Measurements from ENCODE around the gene SLC16A13.
"Not testable (repeated sequence)": the region's sequence is repeated elsewhere in the genome, so short reads cannot be mapped to it uniquely, and the experiment has no call there.

Gene SLC16A13

DNA sequence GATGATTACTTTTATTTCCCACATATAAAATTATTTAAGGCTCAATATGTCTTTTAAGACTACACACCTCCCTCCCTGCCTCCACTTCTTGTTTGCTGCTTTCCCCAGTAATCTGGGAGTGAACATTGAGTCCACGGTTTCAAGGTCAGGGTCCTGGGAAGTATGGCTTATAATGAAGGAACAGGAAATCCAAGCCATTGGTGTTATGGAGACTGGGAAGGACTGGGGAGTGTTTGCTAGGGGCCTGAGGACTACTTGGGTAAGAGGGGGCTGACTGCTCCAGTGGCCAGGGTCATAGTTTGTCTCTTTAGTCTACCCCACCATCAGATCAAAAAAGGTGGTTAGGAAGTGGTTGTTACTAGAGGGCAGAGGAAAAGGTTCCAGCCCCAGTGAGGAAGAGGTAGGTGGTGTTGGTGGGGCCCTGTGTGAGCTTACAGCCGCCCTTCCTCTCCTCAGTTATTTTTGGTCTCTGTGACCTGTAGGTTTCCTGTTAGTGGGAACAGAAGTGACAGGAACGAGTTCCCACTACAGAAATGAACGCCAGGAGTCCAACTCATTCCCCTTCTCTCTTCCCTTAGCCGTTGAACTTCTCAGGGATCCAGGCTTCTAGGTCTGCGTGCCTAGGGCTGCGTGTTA, 742 bp upstream of the SLC16A13 start:
- peak; percentile 51 for DNase-seq

DNA sequence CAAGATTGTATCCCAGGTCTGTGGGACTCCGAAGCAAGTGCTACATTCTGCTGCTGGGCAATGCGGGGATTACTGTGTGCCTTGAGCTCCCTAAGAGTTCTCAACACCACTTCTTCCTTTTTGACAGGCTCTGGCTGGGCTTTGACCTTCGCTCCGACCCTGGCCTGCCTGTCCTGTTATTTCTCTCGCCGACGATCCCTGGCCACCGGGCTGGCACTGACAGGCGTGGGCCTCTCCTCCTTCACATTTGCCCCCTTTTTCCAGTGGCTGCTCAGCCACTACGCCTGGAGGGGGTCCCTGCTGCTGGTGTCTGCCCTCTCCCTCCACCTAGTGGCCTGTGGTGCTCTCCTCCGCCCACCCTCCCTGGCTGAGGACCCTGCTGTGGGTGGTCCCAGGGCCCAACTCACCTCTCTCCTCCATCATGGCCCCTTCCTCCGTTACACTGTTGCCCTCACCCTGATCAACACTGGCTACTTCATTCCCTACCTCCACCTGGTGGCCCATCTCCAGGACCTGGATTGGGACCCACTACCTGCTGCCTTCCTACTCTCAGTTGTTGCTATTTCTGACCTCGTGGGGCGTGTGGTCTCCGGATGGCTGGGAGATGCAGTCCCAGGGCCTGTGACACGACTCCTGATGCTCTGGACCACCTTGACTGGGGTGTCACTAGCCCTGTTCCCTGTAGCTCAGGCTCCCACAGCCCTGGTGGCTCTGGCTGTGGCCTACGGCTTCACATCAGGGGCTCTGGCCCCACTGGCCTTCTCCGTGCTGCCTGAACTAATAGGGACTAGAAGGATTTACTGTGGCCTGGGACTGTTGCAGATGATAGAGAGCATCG, 2.4 kb downstream of the SLC16A13 start:
- DNase-seq = no peak

DNA sequence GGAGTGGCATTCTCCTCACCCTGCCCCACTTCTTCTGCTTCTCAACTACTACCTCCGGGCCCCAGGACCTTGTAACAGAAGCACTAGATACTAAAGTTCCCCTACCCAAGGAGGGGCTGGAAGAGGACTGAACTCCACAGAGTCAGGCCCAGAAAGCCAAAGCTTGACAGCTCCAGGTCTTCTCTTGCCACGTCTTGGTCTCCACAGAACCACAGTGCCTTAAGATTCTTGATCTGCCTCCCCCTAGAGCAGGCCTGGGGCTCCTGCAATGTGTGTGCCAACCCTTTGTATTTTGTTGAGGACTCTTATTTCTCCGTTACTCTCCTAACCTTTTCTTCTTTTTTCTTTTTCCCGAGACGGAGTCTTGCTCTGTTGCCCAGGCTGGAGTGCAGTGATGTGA, 4.0 kb downstream of the SLC16A13 start:
- no peak for DNase-seq

DNA sequence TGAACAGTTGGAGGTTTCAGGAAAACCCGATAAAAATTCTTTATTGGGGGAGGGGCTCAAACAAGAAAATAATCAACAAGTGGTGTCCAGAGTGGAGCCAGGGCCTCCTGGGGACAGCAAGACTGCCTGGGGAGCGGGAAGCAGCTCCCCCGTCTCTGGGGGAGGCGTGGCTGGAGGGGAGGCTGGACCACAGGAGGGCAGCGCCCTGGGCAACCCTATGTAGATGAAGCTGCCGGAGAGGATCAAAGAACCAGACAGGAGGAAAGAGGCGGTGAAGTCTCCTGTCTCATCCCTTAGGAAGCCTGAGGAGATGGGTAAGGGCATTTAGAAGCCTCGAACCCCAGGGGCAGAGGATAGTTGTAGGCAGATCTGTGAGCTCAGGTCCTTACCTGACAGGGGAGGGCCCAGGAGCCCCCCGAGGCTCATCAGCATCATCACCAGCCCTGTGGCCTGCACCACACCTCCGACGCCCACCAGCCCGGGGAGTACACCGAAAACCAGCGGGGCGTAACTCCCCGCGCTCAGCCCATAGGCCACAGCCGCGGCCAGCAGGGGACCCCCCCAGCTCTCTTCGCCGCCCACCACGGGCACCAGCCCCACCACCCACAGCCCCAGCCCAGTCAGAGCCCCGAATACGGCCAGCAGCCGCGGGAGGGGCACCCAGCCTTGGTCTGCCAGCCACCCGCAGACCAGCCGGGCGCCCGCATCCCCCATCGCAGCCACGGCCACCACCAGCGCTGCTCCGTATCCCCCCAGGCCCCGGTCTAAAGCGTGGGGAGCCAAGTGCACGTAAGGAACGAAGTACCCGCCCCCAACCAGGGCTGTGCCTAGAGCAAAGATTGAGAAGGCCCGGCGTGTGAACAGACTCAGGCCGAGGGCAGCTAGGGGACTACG, 6.0 kb downstream of the SLC16A13 start:
- DNase-seq = no peak

DNA sequence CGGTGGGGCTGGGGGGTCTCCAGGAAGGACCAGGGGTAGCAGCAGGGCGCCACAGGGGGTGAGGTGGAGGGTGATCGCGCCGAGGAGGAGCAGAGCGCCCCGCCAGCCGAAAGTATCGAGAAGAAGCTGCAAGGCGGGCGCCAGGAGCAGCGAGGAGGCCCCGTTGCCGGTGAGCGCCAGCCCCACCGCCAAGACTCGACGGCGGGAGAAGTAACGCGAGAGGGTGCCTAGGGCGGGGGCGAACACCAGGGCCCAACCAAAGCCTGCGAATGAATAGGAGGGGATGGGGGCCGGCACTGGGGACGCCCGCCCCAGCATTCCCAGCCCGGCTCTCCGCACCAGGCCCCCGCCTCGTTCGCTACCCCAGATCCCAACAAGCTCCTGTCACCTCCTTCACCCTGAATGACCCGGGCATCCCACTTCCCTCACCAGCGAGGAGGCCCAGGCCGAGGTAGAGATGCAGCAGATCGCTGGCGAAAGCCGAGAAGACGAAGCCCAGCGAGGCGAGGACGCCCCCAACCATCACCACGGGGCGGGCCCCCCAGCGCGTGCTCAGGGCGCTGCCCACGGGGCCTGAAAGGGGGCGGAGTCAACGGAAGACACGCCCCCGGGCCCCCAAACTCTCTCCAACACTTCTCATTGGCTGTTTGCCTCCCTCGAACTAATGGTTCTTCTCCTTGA, 6.8 kb downstream of the SLC16A13 start:
- DNase-seq = peak; percentile 52

DNA sequence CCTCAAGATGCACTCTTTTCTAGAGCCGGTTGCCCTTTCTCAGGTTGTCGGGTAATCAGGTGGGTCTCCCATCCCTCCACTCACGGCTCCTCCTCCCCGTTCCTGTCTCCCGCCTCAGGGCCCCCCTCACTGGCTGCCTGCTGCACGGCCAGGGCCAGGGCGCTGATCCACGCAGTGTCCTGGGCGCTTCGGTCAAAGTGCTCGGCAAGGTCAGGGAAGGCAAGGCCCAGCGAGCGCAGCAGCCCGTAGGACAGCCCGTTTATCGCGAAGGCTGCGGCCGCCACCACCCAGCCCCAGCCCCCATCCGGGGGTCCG, 7.3 kb downstream of the SLC16A13 start:
- no peak for DNase-seq

DNA sequence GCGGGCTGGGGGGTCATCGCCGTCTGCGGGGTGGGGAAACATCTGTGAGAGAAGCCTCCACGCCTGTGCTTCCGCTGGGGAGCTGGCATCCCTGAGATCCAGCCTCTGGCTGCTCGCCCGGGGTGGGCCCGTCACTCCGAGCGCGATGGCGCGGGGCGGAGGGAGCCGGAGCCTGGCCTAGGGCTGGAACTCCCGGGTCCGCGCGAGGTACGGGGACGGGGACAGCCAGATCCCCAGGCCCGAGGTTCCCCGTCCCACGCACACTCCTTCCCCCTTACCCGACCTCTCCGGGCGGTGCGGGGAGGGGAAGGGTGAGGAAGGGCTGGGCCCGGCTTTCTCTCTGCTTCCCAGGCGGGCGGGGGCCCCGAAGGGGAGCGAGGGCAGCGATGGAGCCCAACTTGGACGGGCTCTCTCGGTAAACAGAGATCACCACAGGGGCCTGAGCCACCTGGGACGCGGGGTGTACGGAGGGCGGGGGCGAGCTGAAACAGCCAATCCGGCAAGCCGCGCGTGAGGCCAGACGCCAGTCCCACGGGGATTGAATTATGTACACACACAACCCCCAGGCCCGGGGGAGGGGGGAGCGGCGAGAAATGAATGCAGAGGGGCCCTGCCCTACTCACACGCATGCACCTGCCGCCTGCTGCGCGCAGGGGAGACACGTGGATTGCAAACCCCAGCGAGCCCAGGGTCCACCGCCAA, 7.8 kb downstream of the SLC16A13 start, which contains the start of gene SLC16A11:
TSS of gene SLC16A11 (minus strand) at position 596 of the 702 bp plus-strand sequence. CDS start at position 17, 579 bp downstream.
- peak; percentile 78 for DNase-seq

DNA sequence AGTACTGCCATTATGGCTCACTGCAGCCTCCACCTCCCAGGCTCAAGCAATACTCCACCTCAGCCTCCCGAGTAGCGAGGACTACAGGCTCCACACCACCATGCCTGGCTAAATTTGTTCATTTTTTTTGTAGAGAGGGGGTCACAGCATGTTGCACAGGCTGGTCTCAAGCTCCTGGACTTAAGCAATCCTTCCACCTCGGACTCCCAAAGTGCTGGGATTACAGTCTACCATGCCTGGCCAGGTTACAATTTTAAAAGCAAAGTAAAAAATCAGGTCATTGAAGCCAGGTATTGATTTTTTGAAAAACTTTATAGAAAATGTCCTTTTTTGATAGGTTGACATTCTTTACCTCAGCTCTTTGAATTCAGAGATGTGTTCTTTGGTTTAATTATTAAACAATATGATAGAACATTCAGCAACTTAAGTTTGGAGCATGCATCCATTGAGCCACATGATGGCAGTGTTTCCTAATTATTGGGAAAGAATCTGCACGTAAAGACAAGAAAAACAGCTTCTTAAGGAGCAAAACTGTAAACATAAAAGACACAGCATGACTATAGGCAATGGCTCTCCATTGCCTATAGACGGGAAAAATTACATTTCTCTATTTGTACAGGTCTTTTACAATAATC, 9.8 kb downstream of the SLC16A13 start:
- peak; percentile 54 for DNase-seq

DNA sequence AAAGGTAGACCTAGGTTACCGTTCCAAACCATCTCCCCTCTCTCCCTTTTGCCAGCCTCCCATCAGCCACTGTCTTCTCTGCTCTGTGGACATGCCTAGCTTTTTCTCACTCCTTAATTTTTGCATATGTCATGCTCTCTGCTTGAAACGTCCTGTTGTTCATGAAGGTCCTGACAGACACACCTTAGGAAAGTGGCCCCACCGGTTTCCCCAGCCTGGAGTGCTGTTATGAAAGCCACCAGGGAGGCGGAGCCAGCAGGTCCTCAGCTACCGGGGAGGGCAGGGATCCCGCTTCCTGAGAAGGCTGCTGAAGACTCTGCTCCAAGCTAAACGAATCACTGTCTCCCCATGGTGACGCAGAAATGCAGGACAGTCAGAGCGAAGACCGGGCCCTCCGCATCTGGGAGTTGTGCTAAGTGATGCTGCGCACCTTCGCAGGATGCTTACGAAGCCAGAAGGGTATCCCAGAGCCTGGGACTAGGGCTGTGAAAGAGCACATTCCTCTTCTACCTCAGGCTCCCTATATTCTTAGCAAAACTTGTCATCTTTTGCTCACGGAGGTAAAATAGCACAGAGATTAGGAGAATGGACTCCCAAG, 10.4 kb downstream of the SLC16A13 start:
- DNase-seq = no peak

DNA sequence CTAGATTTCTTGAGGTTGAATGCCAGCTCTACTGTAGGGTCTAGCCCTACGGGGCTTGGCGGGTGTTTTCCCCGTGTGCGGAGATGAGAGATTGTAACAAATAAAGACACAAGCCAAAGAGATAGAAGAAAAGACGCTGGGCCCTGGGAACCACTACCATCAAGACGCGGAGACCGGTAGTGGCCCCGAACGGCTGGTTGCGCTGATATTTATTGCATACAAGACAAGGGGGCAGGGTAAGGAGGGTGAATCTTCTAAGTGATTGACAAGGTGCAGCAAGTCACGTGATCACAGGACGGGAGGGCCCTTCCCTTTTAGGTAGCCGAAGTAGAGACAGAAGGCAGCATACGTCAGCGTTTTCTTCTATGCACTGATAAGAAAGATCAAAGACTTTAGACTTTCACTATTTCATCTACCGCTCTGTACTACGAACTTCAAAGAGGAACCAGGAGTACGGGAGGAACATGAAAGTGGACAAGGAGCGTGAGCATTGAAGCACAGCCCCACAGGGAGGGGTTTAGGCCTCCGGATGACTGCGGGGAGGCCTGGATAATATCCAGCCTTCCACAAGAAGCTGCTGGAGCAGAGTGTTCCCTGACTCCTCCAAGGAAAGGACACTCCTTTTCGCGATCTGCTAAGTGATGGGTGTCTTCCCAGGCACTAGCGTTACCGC, 11.0 kb downstream of the SLC16A13 start:
- peak; percentile 91 for DNase-seq

DNA sequence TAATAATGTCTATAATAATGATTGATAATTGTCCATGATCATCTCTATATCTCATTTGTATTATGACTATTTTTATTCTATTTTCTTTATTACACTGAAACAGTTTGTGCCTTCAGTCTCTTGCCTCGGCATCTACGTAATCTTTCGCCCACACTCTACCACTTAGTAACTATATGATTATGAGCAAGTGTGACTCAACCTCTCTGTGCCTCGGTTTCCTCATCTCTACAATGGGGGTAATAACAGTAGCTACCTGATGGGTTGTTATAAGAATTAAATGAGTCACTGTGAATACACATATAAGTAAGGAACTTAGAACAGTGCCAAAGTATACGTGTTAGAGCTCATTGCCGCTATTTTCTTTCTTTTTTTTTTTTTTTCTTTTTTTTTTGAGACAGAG, 11.8 kb downstream of the SLC16A13 start:
- no peak for DNase-seq

DNA sequence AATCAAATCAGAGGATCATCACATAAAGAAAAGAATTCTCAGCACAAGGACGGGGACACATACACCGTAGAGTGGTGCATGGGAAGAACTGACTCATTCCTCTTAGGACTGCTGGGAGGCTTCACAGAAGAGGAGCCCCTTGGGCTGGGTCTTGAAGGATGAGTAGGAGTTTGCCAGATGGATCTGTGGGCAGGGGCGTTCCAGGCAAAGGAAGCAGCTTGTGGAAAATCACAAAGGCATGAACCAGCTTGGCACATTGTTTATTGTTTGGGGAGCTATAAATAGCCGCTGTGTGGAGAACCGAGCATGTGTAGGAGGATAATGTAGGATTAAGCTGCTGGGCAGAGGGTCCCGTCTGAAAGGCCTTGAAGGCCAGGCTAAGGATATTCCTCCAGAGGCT, 13.2 kb downstream of the SLC16A13 start:
- no peak for DNase-seq

DNA sequence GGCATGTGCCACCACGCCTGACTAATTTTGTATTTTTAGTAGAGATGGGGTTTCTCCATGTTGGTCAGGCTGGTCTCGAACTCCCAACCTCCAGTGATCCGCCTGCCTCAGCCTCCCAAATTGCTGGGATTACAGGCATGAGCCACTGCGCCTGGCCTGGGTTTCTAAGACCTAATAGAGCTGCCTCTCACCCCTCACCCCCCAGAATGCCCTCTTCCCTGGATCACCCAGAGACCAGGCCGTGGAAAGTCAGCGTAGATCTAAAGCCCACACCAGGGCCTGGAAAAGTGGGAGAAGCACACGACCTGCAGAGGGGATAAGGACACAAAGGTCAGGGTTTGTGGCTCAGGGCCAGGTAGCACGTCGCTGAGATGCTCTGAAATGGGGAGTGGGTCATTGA, 14.8 kb downstream of the SLC16A13 start:
- not testable (repeated sequence) for DNase-seq

DNA sequence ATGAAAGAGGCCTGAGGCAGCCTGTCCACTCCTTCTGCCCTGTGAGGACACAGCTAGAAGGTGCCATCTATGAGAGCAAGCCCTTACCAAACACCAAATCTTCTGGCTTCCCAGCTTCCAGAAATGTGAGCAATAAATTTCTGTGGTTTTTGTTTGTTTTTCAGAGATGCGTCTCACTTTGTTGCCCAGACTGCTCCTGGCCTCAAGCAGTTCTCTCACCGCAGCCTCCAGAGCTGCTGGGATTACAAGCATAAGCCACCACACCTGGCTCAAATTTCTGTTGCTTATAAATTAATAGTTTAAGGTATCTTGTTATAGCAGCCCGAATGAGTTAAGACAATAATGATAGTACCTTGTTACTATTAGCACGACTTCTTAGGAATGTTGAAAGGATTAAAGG, 20.6 kb downstream of the SLC16A13 start:
- DNase-seq = no peak

DNA sequence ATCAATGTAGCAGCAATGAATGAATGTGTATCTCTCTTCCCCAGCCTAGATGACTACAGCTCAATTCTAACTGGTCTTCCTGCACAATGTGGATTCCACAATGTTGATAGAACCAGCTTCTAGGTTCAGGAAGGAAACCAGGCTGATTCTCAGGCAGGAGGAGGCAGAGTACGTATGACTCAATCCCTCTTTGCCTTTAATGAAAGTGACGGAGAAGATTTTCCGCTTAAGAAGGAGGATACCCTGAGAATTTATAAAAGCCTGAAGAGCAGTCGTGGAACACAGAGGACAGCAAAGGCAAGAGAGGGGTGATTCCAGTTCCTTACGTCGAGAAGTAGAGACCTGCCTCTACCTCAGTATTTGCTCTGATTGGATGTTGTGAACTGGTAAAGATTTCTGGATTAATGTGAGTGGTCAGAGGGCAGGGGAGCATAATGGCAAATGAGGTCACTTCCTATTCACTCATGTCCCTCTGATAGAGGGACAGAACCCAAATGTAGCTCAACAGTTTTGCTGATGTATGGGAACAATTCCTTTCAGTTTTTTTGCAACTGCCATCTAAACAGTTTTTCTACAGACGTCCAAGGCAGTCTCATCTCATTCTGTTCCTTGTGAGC, 23.1 kb downstream of the SLC16A13 start:
- no peak for DNase-seq

DNA sequence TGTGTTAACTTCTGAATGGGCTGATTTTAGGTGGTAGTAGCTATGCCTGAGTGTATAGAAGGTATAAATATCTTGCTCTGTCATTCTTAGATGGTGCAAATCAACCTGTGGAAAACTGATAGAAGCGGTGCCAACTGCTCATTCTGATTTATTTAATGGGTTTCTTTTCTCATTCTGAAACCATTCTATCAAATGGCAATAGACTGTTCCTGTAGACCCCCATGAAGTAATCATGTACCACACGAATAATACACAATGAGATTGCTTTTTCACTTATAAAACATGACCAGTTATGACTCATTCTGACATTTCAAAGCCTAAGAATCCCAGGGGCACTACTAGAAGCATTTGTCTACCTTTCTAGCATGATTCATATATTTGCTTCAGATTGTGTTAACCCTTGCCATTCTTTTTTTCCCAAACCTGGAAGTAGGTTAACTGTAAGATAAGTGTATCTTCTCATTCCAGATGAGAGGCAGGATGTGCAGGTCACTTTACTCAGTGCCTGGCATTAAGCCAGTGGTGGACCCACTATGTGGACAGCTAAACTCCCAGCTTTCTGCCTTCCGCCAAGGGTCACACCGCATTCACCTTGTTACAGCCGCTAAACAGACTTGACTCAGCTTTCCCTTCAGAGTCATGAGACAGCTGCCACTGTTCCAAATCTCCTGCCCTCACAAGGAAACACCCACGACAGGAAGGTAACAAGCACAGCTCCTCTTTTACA, 24.5 kb downstream of the SLC16A13 start:
- no peak for DNase-seq

DNA sequence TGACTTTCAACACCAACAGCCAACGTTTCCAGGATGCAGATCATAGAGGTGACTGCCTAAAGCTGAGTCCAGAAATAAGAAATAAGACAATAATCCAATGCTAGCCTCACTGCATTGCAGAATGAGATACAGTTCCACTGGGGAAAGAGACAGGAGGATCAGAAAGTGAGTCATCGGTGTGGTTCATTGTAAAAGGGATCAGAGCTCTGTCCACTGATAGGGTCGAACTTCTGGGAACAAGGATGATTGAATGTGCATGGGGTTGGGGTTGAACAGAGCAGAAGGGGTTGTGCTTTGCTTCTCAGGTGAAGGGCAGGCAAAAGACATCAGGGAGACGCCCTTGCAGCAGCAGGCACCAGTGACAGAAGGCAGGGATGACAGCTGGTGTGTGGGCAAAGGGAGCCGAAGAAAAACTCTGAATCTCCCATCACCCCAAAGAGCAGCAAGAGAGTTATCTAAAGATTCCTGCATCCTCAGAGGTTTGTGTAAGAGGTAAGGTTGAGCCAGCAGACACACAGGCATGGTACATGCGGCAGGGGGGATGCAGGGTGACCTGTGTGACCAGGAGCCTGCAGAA, 27.8 kb downstream of the SLC16A13 start:
- no peak for DNase-seq

DNA sequence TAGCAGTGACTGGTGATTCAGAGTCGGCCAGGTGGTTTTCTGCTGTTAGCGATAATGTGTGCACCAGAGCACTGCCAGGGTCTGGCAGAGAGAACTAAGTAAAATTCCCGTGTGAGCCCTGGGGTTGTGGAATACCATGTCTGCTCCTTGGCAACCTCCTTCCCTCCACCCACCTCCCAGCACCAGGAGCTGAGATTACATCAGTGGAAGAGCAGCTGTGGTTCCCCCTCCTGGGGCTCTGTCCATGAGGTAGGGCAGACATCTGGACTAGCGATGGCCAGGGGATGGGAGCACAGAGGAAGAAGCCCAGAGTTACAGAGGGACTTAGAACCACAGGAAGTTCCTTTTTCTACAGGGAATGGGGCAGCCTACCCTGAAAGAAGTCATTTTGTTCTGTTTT, 28.4 kb downstream of the SLC16A13 start:
- no peak for DNase-seq

DNA sequence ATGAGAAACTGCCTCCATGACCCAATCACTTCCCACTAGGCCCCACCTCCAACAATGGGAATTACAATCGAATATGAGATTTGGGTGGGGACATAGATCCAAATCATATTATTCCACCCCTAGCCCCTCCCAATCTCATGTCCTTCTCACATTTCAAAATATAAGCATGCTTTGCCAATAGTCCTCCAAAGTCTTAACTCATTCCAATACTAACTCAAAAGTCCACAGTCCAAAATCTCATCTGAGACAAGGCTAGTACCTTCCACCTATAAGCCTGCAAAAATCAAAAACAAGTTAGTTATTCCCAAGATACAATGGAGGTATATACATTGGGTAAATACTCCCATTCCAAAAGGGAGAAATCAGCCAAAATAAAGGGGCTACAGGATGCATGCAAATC, 31.4 kb downstream of the SLC16A13 start:
- no peak for DNase-seq

Data from CD4-positive, alpha-beta T cell treated with Interleukin-15 for 1 hour (primary cell).